A549 (cell line): ENCODE data around the gene C14orf119. TPM values are rescaled to one million over a fixed set of nuclear protein-coding genes. Genes with fewer than 3 reads are reported as not detected.

Experiments
- CBX2 ChIP-seq: fragments of 200-600 bp; sonication (generic); IDR thresholded peaks from 2 replicates; pipeline ENCODE4 v1.6.1; 2016; ENCODE audit warnings: low read depth, mild to moderate bottlenecking, borderline replicate concordance
- CHD4 ChIP-seq: fragments of 200-600 bp; sonication (generic); IDR thresholded peaks from 2 replicates; pipeline ENCODE4 v1.6.1; 2016; ENCODE audit warnings: antibody characterized with exemption, mild to moderate bottlenecking, borderline replicate concordance
- EHF ChIP-seq: fragments of 250-450 bp; sonication (Bioruptor Pico); IDR thresholded peaks from 2 replicates; pipeline ENCODE4 v1.5.0; 2020; ENCODE audit warnings: mild to moderate bottlenecking
- EHMT2 ChIP-seq: fragments of 200-600 bp; sonication (generic); IDR thresholded peaks from 2 replicates; pipeline ENCODE4 v1.6.1; 2016; ENCODE audit warnings: antibody characterized with exemption, low read depth, mild to moderate bottlenecking, moderate library complexity
- ELK1 ChIP-seq: fragments of 150-350 bp; IDR thresholded peaks from 2 replicates; pipeline ENCODE4 v1.6.1; 2014; ENCODE audit warnings: low read depth, mild to moderate bottlenecking, low read length
- ESRRA ChIP-seq: fragments of 150-350 bp; IDR thresholded peaks from 2 replicates; pipeline ENCODE4 v1.6.1; 2014; ENCODE audit warnings: mild to moderate bottlenecking, low read length, borderline replicate concordance
- FOSB ChIP-seq: fragments of 250-450 bp; sonication (Bioruptor Pico); IDR thresholded peaks from 2 replicates; pipeline ENCODE4 v1.5.0; 2020; ENCODE audit warnings: mild to moderate bottlenecking, moderate library complexity
- FOSL2 ChIP-seq, 2 experiments: fragments of 450-650 bp in 1 of 2; fragments of >200 bp in 1 of 2; sonication (Bioruptor Twin) in 1 of 2; formaldehyde crosslinking; IDR thresholded peaks; 2 replicates each; pipeline versions ENCODE4 v1.5.0 to v1.6.1; 2016 to 2020; ENCODE audit warnings: mild to moderate bottlenecking in 1 of 2, moderate library complexity in 1 of 2
- FOXS1 ChIP-seq: fragments of 250-450 bp; sonication (Bioruptor Pico); IDR thresholded peaks from 2 replicates; pipeline ENCODE4 v1.5.0; 2020; ENCODE audit warnings: mild to moderate bottlenecking, moderate library complexity
- GATA3 ChIP-seq: IDR thresholded peaks from 2 replicates; pipeline ENCODE4 v1.6.1; 2012; ENCODE audit warnings: borderline replicate concordance
- HES2 ChIP-seq: fragments of >200 bp; sonication (Bioruptor Twin); formaldehyde crosslinking; IDR thresholded peaks from 2 replicates; pipeline ENCODE4 v1.6.1; 2016
- HOXA7 ChIP-seq: fragments of 250-450 bp; sonication (Bioruptor Pico); IDR thresholded peaks from 2 replicates; pipeline ENCODE4 v1.5.0; 2020; ENCODE audit warnings: mild to moderate bottlenecking, moderate library complexity
- HOXB5 ChIP-seq: fragments of 250-450 bp; sonication (Bioruptor Pico); IDR thresholded peaks from 2 replicates; pipeline ENCODE4 v1.5.0; 2020; ENCODE audit warnings: mild to moderate bottlenecking, moderate library complexity
- JUNB ChIP-seq: fragments of >200 bp; sonication (Bioruptor Twin); formaldehyde crosslinking; IDR thresholded peaks from 2 replicates; pipeline ENCODE4 v1.6.1; 2016
- KDM1A ChIP-seq: fragments of 200-600 bp; sonication (generic); IDR thresholded peaks from 2 replicates; pipeline ENCODE4 v1.6.1; 2016; ENCODE audit warnings: low read depth, mild to moderate bottlenecking
- KDM5A ChIP-seq: fragments of 200-600 bp; sonication (generic); IDR thresholded peaks from 2 replicates; pipeline ENCODE4 v1.6.1; 2016; ENCODE audit warnings: antibody characterized with exemption, mild to moderate bottlenecking
- MAFK ChIP-seq: fragments of 450-650 bp; IDR thresholded peaks from 2 replicates; pipeline ENCODE4 v1.6.1; 2014; ENCODE audit not compliant: partially characterized antibody
- MAZ ChIP-seq: fragments of 150-350 bp; IDR thresholded peaks from 2 replicates; pipeline ENCODE4 v1.6.1; 2014; ENCODE audit warnings: antibody characterized with exemption, low read depth, low read length, borderline replicate concordance
- NFE2L2 ChIP-seq: fragments of 150-350 bp; conservative IDR thresholded peaks from 2 replicates; pipeline ENCODE4 v1.6.1; 2014; ENCODE audit warnings: low read length
- NPAS2 ChIP-seq: fragments of 250-450 bp; sonication (Bioruptor Pico); IDR thresholded peaks from 2 replicates; pipeline ENCODE4 v1.8.0; 2022; ENCODE audit warnings: mild to moderate bottlenecking, moderate library complexity, borderline replicate concordance
- NR3C1 ChIP-seq: fragments of >200 bp; sonication (Bioruptor Twin); formaldehyde crosslinking; IDR thresholded peaks from 3 replicates; pipeline ENCODE4 v1.6.1; 2017
- PBX3 ChIP-seq: IDR thresholded peaks from 2 replicates; pipeline ENCODE4 v1.6.1; 2012
- PHF8 ChIP-seq: fragments of 200-600 bp; sonication (generic); IDR thresholded peaks from 2 replicates; pipeline ENCODE4 v1.6.1; 2016; ENCODE audit warnings: low read depth, mild to moderate bottlenecking, antibody characterized with exemption, moderate library complexity, borderline replicate concordance
- POLR2AphosphoS2 ChIP-seq: conservative IDR thresholded peaks from 2 replicates; pipeline ENCODE4 v1.6.1; 2012; ENCODE audit warnings: low read length, improper control_type of control experiment, inconsistent platforms
- RAD21 ChIP-seq, 2 experiments: fragments of >200 bp in 1 of 2; sonication (Bioruptor Twin) in 1 of 2; formaldehyde crosslinking in 1 of 2; IDR thresholded peaks in 1 of 2; conservative IDR thresholded peaks in 1 of 2; 2 replicates in 1 of 2; 3 replicates in 1 of 2; pipeline ENCODE4 v1.6.1; 2012 to 2018; ENCODE audit warnings: inconsistent platforms in 1 of 2
- RARB ChIP-seq: fragments of 250-450 bp; sonication (Bioruptor Pico); IDR thresholded peaks from 2 replicates; pipeline ENCODE4 v1.8.0; 2021; ENCODE audit warnings: mild to moderate bottlenecking, moderate library complexity
- RCOR1 ChIP-seq: fragments of 150-350 bp; IDR thresholded peaks from 2 replicates; pipeline ENCODE4 v1.6.1; 2014; ENCODE audit warnings: antibody characterized with exemption, low read length, low read depth
- REST ChIP-seq: fragments of 200-600 bp; sonication (generic); IDR thresholded peaks from 2 replicates; pipeline ENCODE4 v1.6.1; 2016; ENCODE audit warnings: antibody characterized with exemption, mild to moderate bottlenecking, moderate library complexity
- RNF2 ChIP-seq: fragments of 200-600 bp; sonication (generic); IDR thresholded peaks from 2 replicates; pipeline ENCODE4 v1.6.1; 2016; ENCODE audit warnings: low read depth, mild to moderate bottlenecking, antibody characterized with exemption, moderate library complexity, borderline replicate concordance
- SMC3 ChIP-seq: fragments of >200 bp; sonication (Bioruptor Twin); formaldehyde crosslinking; IDR thresholded peaks from 3 replicates; pipeline ENCODE4 v1.6.1; 2018; ENCODE audit warnings: inconsistent platforms
- SREBF2 ChIP-seq: fragments of 450-650 bp; IDR thresholded peaks from 2 replicates; pipeline ENCODE4 v1.6.1; 2014; ENCODE audit warnings: mild to moderate bottlenecking, moderate library complexity
- TFCP2L1 ChIP-seq: fragments of 250-450 bp; sonication (Bioruptor Pico); IDR thresholded peaks from 2 replicates; pipeline ENCODE4 v1.5.0; 2021; ENCODE audit warnings: mild to moderate bottlenecking
- ZC3H11A ChIP-seq: fragments of 450-650 bp; IDR thresholded peaks from 2 replicates; pipeline ENCODE4 v1.6.1; 2014; ENCODE audit warnings: antibody characterized with exemption, mild to moderate bottlenecking
- ZFP36 ChIP-seq: fragments of 450-650 bp; IDR thresholded peaks from 2 replicates; pipeline ENCODE4 v1.6.1; 2014; ENCODE audit warnings: borderline replicate concordance; ENCODE audit not compliant: partially characterized antibody
- ZNF302 ChIP-seq: fragments of 250-450 bp; sonication (Bioruptor Pico); IDR thresholded peaks from 2 replicates; pipeline ENCODE4 v1.9.0; 2021; ENCODE audit warnings: inconsistent platforms, mild to moderate bottlenecking, moderate library complexity
- polyA plus RNA-seq, 4 experiments: library from polyadenylated mRNA; depleted of rRNA in 3 of 4; stranded (reverse); fragments of >200 nt; fragmentation: RNase III in 1 of 4; extraction: RNeasy Plus Mini Kit Qiagen cat#74134 plus additional on column Dnase treatment in 1 of 4; gene quantifications; 2 replicates in 3 of 4; 3 replicates in 1 of 4; pipeline ENCODE4 v1.2.3, GENCODE V29; 2011 to 2017
- TF ChIP-seq, protein P1 (sequence below): IDR thresholded peaks from 2 replicates; pipeline ENCODE4 v1.6.1; 2012
- TF ChIP-seq, protein P2 (sequence below): fragments of 250-450 bp; sonication (Bioruptor Pico); IDR thresholded peaks from 2 replicates; pipeline ENCODE4 v1.5.0; 2021; ENCODE audit warnings: mild to moderate bottlenecking, moderate library complexity, borderline replicate concordance

Gene C14orf119
- polyA plus RNA-seq, 2 of the 4 experiments (the other 2 are of a cell fraction): 82.5 to 102 TPM

DNA sequence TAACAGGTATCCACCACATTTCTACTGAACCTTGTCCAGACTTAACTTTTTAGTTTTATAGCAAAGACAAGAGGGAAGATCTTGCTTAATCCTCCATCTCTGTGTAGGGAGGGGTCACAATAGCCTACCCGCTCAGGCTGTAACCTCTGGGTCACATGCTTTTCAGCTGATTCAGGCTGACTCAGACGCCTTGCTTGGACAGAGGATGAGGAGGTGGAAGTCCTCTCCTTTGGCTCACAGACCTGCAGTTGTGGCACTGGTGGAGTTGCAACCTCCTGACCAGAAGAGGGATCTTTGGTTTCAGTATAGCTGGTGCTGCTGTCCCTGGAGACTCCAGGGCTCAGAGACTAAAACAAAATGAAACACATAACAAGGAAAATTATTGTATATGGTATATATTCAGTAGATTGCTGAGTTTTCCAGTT lies 16.6 kb upstream of the C14orf119 start (continued):
- no peak for TF ChIP-seq HES2
- TF ChIP-seq RCOR1: no peak
- TF ChIP-seq FOXS1: no peak
- TF ChIP-seq MAZ: no peak
- TF ChIP-seq POLR2AphosphoS2: no peak
- no peak for TF ChIP-seq CHD4
- TF ChIP-seq MAFK: peak; percentile 70
- no peak for TF ChIP-seq TFCP2L1 (CRISPR knock-in tag)
- peak; percentile 16; the same call in 1 of the 2 replicates for TF ChIP-seq GATA3
- TF ChIP-seq RNF2: no peak
- TF ChIP-seq NR3C1: no peak
- no peak for TF ChIP-seq EHF (CRISPR knock-in tag)
- TF ChIP-seq SMC3: no peak
- TF ChIP-seq RARB (CRISPR knock-in tag): no peak
- TF ChIP-seq EHMT2: no peak
- TF ChIP-seq FOSB (CRISPR knock-in tag): no peak
- TF ChIP-seq PHF8: no peak
- TF ChIP-seq KDM5A: no peak
- TF ChIP-seq JUNB: peak; percentile 56; the same call in 1 of the 2 replicates
- no peak for TF ChIP-seq HOXB5 (CRISPR knock-in tag)
- no peak for TF ChIP-seq ZNF302
- no peak for TF ChIP-seq ZFP36
- TF ChIP-seq, protein P1, sequence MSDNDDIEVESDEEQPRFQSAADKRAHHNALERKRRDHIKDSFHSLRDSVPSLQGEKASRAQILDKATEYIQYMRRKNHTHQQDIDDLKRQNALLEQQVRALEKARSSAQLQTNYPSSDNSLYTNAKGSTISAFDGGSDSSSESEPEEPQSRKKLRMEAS: peak; percentile 42; the same call in 1 of the 2 replicates
- peak; percentile 63; the same call in 1 of the 2 replicates for TF ChIP-seq FOSL2 (IDR thresholded peaks at IDR 0.05)
- peak; percentile 78 for TF ChIP-seq FOSL2 (CRISPR knock-in tag; IDR thresholded peaks at IDR 0.05)
- no peak for TF ChIP-seq NFE2L2
- no peak for TF ChIP-seq KDM1A
- no peak for TF ChIP-seq CBX2
- TF ChIP-seq PBX3: peak; percentile 58; the same call in 1 of the 2 replicates
- TF ChIP-seq SREBF2: no peak
- no peak for TF ChIP-seq ZC3H11A
- TF ChIP-seq, protein P2, sequence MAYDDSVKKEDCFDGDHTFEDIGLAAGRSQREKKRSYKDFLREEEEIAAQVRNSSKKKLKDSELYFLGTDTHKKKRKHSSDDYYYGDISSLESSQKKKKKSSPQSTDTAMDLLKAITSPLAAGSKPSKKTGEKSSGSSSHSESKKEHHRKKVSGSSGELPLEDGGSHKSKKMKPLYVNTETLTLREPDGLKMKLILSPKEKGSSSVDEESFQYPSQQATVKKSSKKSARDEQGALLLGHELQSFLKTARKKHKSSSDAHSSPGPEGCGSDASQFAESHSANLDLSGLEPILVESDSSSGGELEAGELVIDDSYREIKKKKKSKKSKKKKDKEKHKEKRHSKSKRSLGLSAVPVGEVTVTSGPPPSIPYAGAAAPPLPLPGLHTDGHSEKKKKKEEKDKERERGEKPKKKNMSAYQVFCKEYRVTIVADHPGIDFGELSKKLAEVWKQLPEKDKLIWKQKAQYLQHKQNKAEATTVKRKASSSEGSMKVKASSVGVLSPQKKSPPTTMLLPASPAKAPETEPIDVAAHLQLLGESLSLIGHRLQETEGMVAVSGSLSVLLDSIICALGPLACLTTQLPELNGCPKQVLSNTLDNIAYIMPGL: no peak
- TF ChIP-seq NPAS2 (CRISPR knock-in tag): no peak
- no peak for TF ChIP-seq RAD21 (conservative IDR thresholded peaks at IDR 0.05 in 1 of 2, IDR thresholded peaks at IDR 0.05 in 1 of 2)
- no peak for TF ChIP-seq ELK1
- no peak for TF ChIP-seq ESRRA
- no peak for TF ChIP-seq REST
- TF ChIP-seq HOXA7 (CRISPR knock-in tag): no peak
